Loucy (cell line): ENCODE results near the gene DLG1.

Experiments
- H2AFZ ChIP-seq: fragments of 200-600 bp; sonication (generic); 2 replicates; pipeline ENCODE4 v1.6.0; 2016; ENCODE audit warnings: antibody characterized with exemption, mild to moderate bottlenecking, low read length, moderate library complexity
- H3F3A ChIP-seq: fragments of 200-600 bp; 2 replicates; pipeline ENCODE4 v1.6.0; 2016; ENCODE audit warnings: antibody characterized with exemption, low read depth, mild to moderate bottlenecking
- H3K27me3 ChIP-seq: fragments of 200-600 bp; sonication (generic); 2 replicates; pipeline ENCODE4 v1.6.1; 2014; ENCODE audit warnings: low read length, mild to moderate bottlenecking; ENCODE audit not compliant: insufficient read depth, poor library complexity, severe bottlenecking
- H3K36me3 ChIP-seq: fragments of 200-600 bp; sonication (generic); 2 replicates; pipeline ENCODE4 v1.6.1; 2016; ENCODE audit warnings: low read length; ENCODE audit not compliant: insufficient read depth
- H3K4me1 ChIP-seq: fragments of 200-600 bp; sonication (generic); 2 replicates; pipeline ENCODE4 v1.5.1; 2014; ENCODE audit warnings: low read length, mild to moderate bottlenecking; ENCODE audit not compliant: insufficient read depth, poor library complexity, severe bottlenecking
- H3K4me2 ChIP-seq: fragments of 200-600 bp; sonication (generic); 2 replicates; pipeline ENCODE4 v1.6.0; 2014; ENCODE audit warnings: antibody characterized with exemption, low read length, low read depth, mild to moderate bottlenecking; ENCODE audit not compliant: poor library complexity, severe bottlenecking
- H3K4me3 ChIP-seq: fragments of 200-600 bp; sonication (generic); 2 replicates; pipeline ENCODE4 v1.5.1; 2014; ENCODE audit warnings: low read length, mild to moderate bottlenecking, mixed read lengths; ENCODE audit not compliant: poor library complexity, severe bottlenecking
- H3K79me2 ChIP-seq: fragments of 200-600 bp; sonication (generic); 2 replicates; pipeline ENCODE4 v1.6.1; 2014; ENCODE audit warnings: low read length; ENCODE audit not compliant: insufficient read depth
- H3K9ac ChIP-seq: fragments of 200-600 bp; sonication (generic); 2 replicates; pipeline ENCODE4 v1.6.0; 2014; ENCODE audit warnings: mild to moderate bottlenecking, low read depth, low read length, moderate library complexity; ENCODE audit not compliant: poor library complexity, severe bottlenecking
- H3K9me2 ChIP-seq: fragments of 200-600 bp; sonication (generic); replicated peaks from 2 replicates; pipeline ENCODE4 v1.6.1; 2016; ENCODE audit warnings: low read depth, low read length, mixed read lengths
- H3K9me3 ChIP-seq: fragments of 200-600 bp; sonication (generic); 2 replicates; pipeline ENCODE4 v1.6.1; 2014; ENCODE audit warnings: mild to moderate bottlenecking, antibody characterized with exemption, low read length, low read depth; ENCODE audit not compliant: insufficient read depth
- H4K20me1 ChIP-seq: fragments of 200-600 bp; sonication (generic); 2 replicates; pipeline ENCODE4 v1.6.0; 2014; ENCODE audit warnings: antibody characterized with exemption, low read length, mild to moderate bottlenecking; ENCODE audit not compliant: insufficient read depth, poor library complexity, severe bottlenecking
- CTCF ChIP-seq: fragments of 200-600 bp; sonication (generic); conservative IDR thresholded peaks from 2 replicates; pipeline ENCODE4 v1.5.1; 2014; ENCODE audit warnings: mild to moderate bottlenecking, antibody characterized with exemption, low read length
- EZH2phosphoT487 ChIP-seq: fragments of 200-600 bp; IDR thresholded peaks from 2 replicates; pipeline ENCODE4 v1.6.1; 2018; ENCODE audit warnings: antibody characterized with exemption, mild to moderate bottlenecking, moderate library complexity, borderline replicate concordance

DLG1 gene

DNA sequence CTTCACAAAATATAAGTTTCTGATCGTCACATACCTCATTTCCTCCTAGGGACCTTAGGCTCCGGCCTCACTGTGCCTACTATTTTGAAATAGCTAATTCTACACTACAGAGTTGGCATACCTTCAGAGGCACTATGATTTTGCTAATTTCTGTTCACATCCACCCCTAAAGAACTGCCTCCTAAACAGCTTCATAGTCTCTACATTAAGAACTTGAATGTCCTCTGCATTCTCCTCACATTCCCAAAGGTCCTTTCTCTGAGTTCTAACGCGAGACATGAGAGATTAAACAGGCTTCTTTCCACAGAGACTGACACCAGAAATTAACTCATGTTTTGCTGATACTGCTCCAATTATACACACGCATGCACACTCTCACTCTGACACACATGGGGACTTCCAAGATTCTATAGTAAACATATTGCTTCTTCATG lies 75.5 kb downstream of the DLG1 start:
- H2AFZ ChIP-seq, result no peak overlapping the region
- H3K4me3 ChIP-seq, result no peak overlapping the region
- no peaks in the 10 kb centered on the region for H3K9me3 ChIP-seq
- H3K79me2 ChIP-seq, result peaks cover 96% of the 10 kb centered on the region
- TF ChIP-seq EZH2phosphoT487 (no peak), CTCF (no peak)
- H3K9ac ChIP-seq, result no peak overlapping the region
- no peaks in the 10 kb centered on the region for H3F3A ChIP-seq
- H3K9me2 ChIP-seq, result no peaks in the 10 kb centered on the region
- H3K4me2 ChIP-seq, result no peak overlapping the region
- peaks cover 58% of the 10 kb centered on the region for H4K20me1 ChIP-seq
- H3K4me1 ChIP-seq, result no peaks in the 10 kb centered on the region
- no peaks in the 10 kb centered on the region for H3K27me3 ChIP-seq
- H3K36me3 ChIP-seq, result no peaks in the 10 kb centered on the region

GRCh38 chr3:197219619-197220018 lies 78.8 kb downstream of the DLG1 start:
- Histone ChIP-seq H3K9ac (no peak overlapping the region), H3K36me3 (0 out of 2 replicates have a peak, but pooled peaks cover 5% of the 10 kb centered on the region), H3F3A (no peaks in the 10 kb centered on the region), H3K4me2 (no peak overlapping the region), H3K79me2 (peaks cover 92% of the 10 kb centered on the region), H3K27me3 (no peaks in the 10 kb centered on the region), H2AFZ (no peak overlapping the region), H3K9me2 (no peaks in the 10 kb centered on the region), H3K9me3 (no peaks in the 10 kb centered on the region), H3K4me3 (no peak overlapping the region), H3K4me1 (no peaks in the 10 kb centered on the region), H4K20me1 (peaks cover 66% of the 10 kb centered on the region)
- no peak for TF ChIP-seq EZH2phosphoT487
- no peak for TF ChIP-seq CTCF

- H3K4me3 ChIP-seq, result no peak overlapping the region
- peaks cover 59% of the 10 kb centered on the region for H4K20me1 ChIP-seq
- H3K4me1 ChIP-seq, result no peaks in the 10 kb centered on the region
- 0 out of 2 replicates have a peak, but pooled peaks cover 5% of the 10 kb centered on the region for H3K36me3 ChIP-seq
- H3K4me2 ChIP-seq, result no peak overlapping the region
- no peak overlapping the region for H2AFZ ChIP-seq
- H3K9ac ChIP-seq, result no peak overlapping the region
- no peaks in the 10 kb centered on the region for H3F3A ChIP-seq
- no peaks in the 10 kb centered on the region for H3K9me3 ChIP-seq
- H3K79me2 ChIP-seq, result peaks cover 94% of the 10 kb centered on the region
- no peaks in the 10 kb centered on the region for H3K9me2 ChIP-seq
- TF ChIP-seq CTCF, result no peak
- TF ChIP-seq EZH2phosphoT487, result no peak
- no peaks in the 10 kb centered on the region for H3K27me3 ChIP-seq
These were observed 80.2 kb downstream of the DLG1 start for GRCh38 chr3:197218210-197218609.
